Gastrocnemius medialis (tissue), 4 donors: ENCODE measurements around the gene TLR7.

Experiments used
- POLR2A ChIP-seq, 2 donors: fragments of 450-650 bp; IDR thresholded peaks; one replicate each; pipeline ENCODE4 v1.6.1; 2017; ENCODE audit warnings: antibody characterized with exemption in 2 of 2, mild to moderate bottlenecking in 2 of 2, moderate library complexity in 2 of 2
- TF ChIP-seq, protein P1 (sequence below), 5 experiments: fragments of 450-650 bp in 3 of 5; fragments of 200-600 bp in 2 of 5; sonication (generic) in 2 of 5; IDR thresholded peaks in 4 of 5; conservative IDR thresholded peaks in 1 of 5; 1 replicate in 4 of 5; 2 replicates in 1 of 5; pipeline ENCODE4 v1.5.1; 2016 to 2019; ENCODE audit warnings: antibody characterized with exemption in 5 of 5, mild to moderate bottlenecking in 3 of 5, moderate library complexity in 3 of 5

DNA sequence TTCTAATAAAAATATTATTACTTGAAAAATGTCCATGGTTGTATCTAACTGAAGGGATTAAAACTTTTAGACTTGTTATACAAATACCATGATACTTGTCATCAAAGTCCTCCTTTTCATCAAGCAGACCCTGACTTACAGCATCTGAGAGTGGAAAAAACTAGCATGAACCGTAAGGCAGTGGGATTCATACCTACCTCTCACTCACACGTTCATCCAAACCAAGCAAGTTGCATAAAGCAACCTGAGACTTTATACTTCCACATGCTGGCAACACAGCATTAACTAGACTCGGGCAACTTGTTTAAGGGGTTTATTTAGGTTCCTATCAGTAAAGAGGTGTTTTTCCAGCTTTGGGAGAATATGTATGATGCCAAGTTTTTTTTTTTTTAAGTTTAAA, 22.6 kb upstream of the TLR7 start:
- TF ChIP-seq, protein P1, sequence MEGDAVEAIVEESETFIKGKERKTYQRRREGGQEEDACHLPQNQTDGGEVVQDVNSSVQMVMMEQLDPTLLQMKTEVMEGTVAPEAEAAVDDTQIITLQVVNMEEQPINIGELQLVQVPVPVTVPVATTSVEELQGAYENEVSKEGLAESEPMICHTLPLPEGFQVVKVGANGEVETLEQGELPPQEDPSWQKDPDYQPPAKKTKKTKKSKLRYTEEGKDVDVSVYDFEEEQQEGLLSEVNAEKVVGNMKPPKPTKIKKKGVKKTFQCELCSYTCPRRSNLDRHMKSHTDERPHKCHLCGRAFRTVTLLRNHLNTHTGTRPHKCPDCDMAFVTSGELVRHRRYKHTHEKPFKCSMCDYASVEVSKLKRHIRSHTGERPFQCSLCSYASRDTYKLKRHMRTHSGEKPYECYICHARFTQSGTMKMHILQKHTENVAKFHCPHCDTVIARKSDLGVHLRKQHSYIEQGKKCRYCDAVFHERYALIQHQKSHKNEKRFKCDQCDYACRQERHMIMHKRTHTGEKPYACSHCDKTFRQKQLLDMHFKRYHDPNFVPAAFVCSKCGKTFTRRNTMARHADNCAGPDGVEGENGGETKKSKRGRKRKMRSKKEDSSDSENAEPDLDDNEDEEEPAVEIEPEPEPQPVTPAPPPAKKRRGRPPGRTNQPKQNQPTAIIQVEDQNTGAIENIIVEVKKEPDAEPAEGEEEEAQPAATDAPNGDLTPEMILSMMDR (IDR thresholded peaks at IDR 0.05 in 4 of 5, conservative IDR thresholded peaks at IDR 0.05 in 1 of 5) = no peak
- no peak for TF ChIP-seq POLR2A (IDR thresholded peaks at IDR 0.05)
